HG03521 (cell line): Measurements from ENCODE around the gene SCGB2A2.

Experiments used
- ATAC-seq: cut with Tn5 transposase; IDR thresholded peaks from one replicate; pipeline ENCODE4 v1.9.1; 2021; ENCODE audit warnings: mild to moderate bottlenecking, moderate library complexity; ENCODE audit not compliant: unreplicated experiment

Gene SCGB2A2

DNA sequence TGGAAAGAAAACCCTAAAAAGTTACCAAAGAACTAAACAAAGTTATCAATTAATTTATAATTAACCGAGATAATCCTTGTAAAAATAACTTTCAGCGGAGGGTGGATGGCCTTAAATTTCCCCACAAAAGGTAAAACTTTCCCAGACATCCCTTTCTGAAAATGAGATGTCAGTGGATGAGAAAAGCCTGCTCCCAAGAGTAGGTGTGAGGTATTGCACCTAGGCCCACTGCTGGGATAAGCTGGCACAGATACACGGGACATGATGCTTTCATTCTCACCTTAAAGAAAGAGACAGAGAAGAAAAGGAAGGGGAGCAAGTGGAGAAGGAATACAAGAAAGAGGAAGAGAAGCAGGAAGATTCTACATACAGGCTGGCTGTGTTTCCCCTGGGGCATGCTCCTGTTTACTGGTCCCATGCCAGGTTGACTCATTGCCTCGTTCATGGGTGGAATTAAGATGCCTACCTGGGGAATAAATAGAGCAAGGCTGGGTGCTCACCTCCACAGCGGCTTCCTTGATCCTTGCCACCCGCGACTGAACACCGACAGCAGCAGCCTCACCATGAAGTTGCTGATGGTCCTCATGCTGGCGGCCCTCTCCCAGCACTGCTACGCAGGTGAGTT lies at the start of gene SCGB2A2:
Gene SCGB2A2, plus strand, starts transcription at position 505 of the 625 bp plus-strand sequence. Its CDS starts 59 bp downstream, at position 564.
- no peak for ATAC-seq

DNA sequence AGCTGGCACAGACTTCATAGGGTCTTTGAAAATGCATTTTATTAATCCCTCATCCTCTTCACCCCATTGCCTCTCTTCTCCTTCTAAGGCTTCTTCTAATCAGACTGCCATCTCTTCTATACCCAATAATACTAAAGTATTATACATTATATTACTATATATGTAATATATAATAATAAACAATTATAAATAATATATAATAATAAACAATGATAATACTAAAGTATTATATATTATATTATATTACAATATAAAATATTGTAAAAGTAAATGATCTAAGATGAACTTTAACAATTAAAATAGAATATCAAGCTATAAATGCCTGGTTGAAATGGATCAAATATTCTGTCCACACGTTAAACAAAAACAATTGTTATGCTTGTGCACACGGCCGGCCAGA lies 48.5 kb upstream of the SCGB2A2 start:
- ATAC-seq, result no peak

DNA sequence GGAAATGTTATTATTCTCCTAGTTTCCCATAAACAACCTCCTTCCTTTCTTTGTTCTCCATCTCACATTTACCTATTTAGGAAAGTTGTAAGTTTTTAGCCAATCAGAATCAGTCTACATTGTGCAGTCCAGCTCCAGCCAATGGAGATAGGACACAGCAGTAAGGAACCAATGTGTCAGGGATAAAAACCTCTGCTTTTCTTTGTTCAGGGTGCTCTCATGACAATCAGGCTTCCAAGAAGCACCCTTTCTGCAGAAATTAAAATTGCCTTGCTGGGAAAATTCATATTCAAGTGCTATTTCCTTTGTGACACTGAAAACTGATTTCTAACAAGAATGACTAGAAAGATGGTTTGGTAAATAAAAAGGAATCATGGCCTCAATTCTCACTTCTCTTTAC lies 46.9 kb upstream of the SCGB2A2 start:
- no peak for ATAC-seq

GRCh38 chr11:62233730-62234129 lies 36.2 kb upstream of the SCGB2A2 start:
- ATAC-seq, result no peak

GRCh38 chr11:62236187-62236586 lies 33.8 kb upstream of the SCGB2A2 start:
- ATAC-seq, result no peak

DNA sequence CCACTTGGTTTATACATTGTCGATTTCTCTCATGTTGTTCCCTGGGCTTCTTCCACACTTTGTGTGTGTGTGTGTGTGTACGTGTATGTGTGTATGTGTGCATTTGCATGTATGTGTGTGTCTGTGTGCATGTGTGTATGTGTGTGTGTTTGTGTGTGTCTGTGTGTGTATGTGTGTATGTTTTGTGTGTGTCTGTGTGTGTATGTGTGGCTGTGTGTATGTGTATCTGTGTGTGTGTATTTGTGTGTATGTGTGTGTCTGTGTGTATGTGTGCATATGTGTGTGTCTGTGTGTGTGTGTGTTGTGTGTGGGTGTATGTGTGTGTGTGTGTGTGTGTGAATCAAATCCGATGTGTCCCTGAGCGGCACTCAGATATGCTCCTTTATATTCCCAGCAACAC lies 32.5 kb upstream of the SCGB2A2 start:
- ATAC-seq, result no peak

- no peak for ATAC-seq
These were observed 31.8 kb upstream of the SCGB2A2 start for GRCh38 chr11:62238151-62238550.

DNA sequence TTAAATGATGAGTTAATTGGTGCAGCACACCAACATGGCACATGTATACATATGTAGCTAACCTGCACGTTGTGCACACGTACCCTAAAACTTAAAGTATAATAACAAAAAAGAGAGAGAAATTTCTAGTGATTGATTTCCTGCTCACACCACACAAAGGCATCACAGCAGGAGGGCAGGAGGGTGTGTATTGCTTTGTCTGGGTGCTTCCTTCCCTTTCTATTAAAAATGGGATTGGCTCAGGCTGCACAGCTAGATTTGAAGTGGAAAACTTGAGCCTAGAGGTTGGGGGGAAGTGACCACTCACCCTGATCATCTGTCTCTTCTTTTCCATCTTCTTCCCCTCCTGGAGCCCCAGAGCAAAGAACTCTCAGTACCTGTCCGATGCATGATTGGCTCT lies 28.9 kb upstream of the SCGB2A2 start:
- no peak for ATAC-seq

GRCh38 chr11:62242021-62242420 lies 27.9 kb upstream of the SCGB2A2 start, which contains the start of gene SCGB1D2:
SCGB1D2 (plus strand) TSS chr11:62242239; CDS start chr11:62242308, 69 bp downstream.
- no peak for ATAC-seq

DNA sequence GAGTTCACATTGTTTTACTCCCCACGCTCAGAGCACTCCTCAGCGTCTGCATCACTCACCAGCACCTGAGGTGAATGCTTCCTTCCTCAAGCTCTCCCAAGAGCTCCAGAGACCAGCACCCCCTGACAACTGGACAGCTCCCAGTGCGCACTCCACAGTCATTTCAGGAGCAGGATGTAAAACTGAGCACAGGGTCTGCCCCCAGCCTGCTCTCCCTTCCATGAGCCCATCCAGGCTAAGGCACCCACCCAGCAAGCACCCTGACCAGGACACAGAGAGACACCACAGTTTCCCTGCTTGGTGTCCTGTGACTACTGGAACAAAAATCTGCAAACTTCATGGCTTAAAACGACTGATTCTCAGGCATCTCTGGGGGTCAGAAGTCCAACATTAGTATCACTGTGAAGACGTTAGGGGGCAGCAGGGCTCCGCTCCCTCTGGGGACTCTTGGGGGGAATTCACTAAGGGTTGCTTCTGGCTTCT lies 24.6 kb upstream of the SCGB2A2 start:
- ATAC-seq, result no peak

GRCh38 chr11:62251698-62252097 lies 18.3 kb upstream of the SCGB2A2 start:
- no peak for ATAC-seq

DNA sequence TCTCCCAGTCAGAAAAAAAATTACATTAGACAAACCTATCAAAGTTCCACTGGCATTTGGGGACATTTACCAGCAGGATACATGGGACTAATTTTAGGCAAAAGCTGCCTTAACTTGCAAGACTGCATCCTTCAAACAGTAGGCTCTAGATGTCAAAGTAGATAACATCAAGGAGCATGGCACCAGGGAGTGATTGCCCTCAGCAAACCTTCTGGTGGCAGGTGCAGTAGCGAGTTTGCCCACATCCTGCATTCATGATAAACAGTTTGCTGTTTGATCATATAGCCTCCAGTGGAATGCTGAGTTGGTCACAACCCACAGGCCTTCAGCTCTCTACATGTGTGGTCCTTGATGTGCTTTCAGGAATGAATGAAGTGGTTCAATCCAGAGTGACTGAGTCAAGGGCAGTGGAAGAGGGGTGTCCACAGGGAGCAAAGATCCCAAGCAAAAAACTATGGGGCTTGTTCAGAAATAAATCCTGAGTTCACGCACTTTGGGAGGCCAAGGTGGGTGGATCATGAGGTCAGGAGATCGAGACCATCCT lies 15.9 kb upstream of the SCGB2A2 start:
- no peak for ATAC-seq

GRCh38 chr11:62256281-62256680 lies 13.7 kb upstream of the SCGB2A2 start:
- no peak for ATAC-seq

- ATAC-seq, result no peak
These were observed 9.6 kb upstream of the SCGB2A2 start for GRCh38 chr11:62260261-62260953.

DNA sequence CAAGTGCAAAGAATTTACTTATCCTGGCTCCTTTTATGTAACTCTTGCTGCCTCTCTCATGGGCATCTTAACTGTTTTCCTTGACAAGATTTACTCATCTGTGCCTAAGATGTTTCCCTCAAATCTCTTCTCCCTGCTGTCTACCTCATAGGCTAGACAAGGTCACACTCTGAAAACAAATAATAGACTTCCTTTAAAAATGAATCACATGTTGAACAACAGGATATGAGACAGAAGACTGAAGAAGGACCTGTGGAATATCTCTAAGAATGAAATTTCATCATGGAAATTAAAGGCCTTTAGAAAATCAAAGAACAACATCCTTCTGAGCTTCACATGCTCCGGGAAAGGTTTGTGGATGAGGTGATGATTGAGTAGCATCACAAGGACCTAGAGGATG lies 6.0 kb upstream of the SCGB2A2 start:
- no peak for ATAC-seq

- ATAC-seq, result no peak
These were observed 3.4 kb upstream of the SCGB2A2 start for GRCh38 chr11:62266558-62266957.

- ATAC-seq, result no peak
These were observed 2.9 kb upstream of the SCGB2A2 start for GRCh38 chr11:62267050-62267449.

DNA sequence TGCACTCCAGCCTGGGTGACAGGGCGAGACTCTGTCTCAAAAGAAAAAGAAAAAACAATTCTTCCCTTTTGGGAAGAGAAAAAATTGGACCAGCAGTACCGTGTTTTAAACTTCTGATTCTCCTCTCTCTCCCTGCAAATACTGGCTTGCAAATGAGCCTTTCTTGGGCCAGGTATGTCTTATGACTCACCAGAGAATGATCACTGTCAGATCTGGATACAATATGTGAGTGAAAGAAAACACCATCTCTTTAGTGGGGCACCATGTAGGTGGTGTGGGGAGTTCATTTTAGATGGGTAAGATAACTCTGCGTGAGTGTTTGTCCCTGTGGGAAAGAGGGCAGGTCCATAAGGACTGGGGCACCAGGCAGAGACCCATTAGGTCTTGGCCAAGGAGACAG lies 2.4 kb upstream of the SCGB2A2 start:
- no peak for ATAC-seq

DNA sequence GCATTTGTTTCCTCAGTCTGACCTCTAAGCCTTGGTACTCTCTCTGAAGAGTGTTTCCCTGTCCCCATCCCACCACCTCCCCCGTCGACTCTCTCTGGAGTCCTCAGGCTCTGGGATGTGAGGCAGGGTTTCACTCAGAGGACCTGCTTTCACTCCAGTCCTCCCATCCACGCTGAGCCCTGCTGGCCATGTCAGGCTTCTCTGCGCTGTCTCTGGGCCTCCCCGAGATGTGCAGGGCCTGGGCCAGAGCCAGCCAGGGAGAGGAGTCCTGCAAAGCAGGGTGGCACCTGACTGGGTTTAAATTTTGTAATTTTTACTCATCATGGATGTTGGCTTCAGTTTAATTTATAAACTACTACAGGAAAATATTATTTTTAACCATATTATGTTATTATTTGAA lies 3.3 kb downstream of the SCGB2A2 start:
- no peak for ATAC-seq

GRCh38 chr11:62273789-62274275 lies 3.9 kb downstream of the SCGB2A2 start:
- ATAC-seq, result no peak

GRCh38 chr11:62280452-62280851 lies 10.5 kb downstream of the SCGB2A2 start:
- no peak for ATAC-seq

- ATAC-seq, result no peak
These were observed 25.5 kb downstream of the SCGB2A2 start for GRCh38 chr11:62295504-62295903.
